GM21381 (cell line): ENCODE measurements around the gene CCDC60.

Source experiments
- ATAC-seq: cut with Tn5 transposase; IDR thresholded peaks from one replicate; pipeline ENCODE4 v1.9.1; 2021; ENCODE audit warnings: mild to moderate bottlenecking, moderate library complexity; ENCODE audit not compliant: unreplicated experiment

CCDC60 gene

DNA sequence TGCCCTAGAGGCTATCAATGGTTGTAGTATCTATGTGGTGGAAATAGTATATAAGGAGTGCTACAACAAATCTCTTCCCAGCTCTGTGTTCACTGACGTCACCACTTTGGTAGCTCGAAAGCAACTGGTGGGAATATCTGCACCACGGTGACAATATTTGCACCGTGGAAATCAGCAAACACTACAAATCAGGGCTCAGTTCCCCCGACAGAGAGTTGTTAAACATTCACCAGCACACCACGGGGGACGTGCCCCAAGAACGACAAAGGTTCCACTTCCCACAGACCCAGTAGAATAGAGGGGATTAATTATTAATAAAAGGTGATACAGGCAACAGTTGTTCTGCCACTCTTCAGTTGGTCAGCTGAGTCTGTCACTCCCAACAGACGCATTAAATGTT, 98.4 kb downstream of the CCDC60 start:
- ATAC-seq = no peak

DNA sequence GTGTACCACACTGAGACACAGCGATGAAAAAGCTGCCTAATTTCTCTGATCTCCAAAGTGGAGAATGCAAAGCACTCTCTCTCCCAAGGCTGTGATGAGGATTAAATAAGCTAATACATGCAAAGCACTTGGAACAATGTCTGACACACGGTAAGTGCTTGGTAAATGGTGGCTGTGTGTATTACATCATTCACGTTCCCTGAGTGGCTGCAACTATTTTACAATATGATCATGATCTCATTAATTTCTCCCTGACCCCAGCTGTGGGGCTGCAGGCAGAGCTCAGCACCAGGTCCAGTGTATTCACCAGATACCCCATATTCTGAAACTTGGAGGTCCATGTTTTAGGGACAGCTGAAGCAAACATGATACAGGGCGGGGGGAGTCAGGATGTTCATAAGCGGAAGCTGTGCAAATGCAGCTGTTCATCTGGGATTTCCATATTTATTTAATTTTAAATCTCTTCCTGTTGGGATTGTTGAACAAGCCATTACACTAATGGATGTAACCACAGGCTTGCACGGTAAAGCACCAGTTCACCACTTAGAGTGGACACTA, 106.4 kb downstream of the CCDC60 start:
- ATAC-seq = no peak

GRCh38 chr12:119444462-119445044, 110.0 kb downstream of the CCDC60 start:
- no peak for ATAC-seq

GRCh38 chr12:119446459-119446858, 111.9 kb downstream of the CCDC60 start:
- no peak for ATAC-seq

DNA sequence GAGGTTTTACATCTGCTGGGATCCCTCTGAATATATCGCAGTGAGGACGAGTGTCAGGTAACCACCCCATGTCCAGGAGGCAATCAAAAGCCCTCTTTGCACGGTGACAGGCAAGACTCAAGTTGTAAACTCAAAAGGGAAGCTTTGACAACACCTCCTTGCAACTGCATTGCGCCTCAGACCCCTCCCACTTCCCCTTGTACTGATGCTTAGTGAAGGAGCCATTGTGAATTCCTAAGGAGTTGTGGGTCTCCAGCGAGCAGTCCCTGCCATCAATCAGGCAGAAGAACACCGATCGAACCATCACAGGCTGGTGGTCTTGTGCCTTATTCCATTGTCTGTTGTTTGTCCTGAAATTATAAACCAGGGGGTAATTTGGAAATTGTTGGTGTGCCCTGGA, 112.6 kb downstream of the CCDC60 start:
- ATAC-seq = no peak

GRCh38 chr12:119447618-119448017, 113.1 kb downstream of the CCDC60 start:
- no peak for ATAC-seq

GRCh38 chr12:119448611-119449131, 114.1 kb downstream of the CCDC60 start:
- ATAC-seq = no peak

DNA sequence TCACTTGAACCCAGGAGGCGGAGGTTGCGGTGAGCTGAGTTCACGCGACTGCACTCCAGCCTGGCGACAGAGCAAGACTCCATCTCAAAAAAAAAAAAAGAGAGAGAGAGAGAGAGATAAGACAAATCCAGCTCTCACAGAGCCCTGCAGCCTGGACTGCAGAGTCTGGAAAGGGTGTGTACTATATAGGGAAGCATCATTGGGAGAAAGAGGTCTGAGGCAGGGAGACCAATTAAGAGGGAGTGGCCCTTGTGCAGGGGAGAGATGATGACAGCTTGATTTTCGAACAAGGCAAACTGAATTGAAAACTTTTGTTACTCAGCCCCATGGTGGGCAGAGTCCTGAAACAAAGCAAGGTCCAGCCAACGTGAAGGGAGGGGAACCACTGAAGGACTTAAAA, 116.2 kb downstream of the CCDC60 start:
- no peak for ATAC-seq

DNA sequence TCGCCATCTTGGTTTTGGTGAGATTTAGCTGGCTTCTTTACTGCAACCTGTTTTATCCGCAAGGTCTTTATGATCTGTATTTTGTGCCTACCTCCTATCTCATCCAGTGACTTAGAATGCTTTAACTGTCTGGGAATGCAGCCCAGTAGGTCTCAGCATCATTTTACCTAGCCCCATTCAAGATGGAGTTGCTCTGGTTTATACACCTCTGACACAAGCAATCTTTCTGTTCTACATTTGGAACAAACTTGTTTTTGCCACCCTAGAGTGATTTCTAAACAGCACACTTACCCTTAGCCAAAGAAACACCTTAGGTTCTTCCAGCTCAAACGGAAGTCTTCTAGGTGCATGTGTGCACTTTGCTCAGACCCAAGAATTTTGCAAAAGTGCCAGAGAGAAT, 122.3 kb downstream of the CCDC60 start:
- no peak for ATAC-seq

DNA sequence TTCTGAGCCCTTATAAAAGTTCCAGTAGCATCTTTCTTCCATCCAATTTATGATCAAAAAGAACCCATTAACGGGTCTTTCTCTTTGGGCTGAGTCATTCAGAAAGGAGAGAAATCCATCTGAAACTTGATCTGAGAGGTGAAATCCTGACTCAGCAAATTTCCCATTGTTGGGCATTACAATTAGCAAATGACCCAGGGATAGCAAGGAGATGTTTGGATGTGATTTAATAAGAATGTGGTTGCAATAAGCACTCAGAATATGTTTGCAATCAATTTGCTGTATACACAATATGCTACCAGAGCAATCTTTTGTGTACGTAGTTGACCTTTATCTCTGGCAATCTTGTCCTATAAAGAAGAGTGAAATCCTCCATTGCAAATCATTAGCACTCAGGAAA, 122.7 kb downstream of the CCDC60 start:
- ATAC-seq = no peak

DNA sequence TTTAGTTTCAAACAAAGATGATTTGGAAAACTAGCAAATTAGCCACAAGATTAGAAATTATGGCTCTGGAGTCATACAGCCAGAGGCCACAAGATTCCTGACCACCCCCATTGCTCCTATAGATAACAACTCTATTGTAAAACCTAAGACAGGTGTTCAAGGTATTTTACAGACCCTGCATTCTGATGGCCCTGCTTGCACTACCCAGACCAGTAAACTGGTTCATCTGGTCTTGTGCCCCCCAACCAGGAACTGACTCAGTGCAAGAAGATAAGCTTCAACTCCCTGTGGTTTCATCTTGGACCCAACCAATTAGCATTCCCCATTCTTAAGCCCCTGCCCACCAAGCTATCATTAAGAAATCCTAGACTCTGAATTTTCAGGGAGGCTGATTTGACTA, 125.0 kb downstream of the CCDC60 start:
- ATAC-seq = no peak

GRCh38 chr12:119460876-119461275, 126.3 kb downstream of the CCDC60 start:
- no peak for ATAC-seq

DNA sequence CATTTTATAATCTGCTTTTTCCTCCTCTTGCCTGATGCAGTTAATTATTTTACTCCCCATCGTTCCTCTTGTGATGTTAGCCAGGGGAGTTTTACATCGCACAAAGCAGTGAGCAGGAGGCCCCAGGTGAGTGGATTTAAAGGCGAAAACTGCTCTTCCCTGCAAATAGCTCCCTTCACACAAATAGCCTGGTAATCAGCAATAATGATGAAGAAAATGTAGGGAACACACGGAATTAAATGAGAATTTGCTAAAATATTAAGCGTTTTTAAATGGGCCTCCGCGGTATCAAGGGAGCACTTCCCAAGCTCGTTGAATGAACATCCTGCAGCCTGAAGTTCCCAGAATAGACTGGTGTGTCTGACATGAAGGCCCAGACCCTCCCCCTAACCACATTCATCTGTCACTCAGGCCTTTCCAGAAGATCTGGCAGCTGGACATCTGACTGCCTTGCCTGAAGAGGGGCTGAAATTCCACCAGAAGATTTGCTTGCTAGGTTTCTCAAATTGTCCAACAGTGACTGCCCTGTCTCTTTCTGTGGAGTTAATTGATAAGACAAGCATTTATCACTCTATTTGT, 127.2 kb downstream of the CCDC60 start:
- no peak for ATAC-seq

GRCh38 chr12:119463211-119463926, 128.8 kb downstream of the CCDC60 start:
- no peak for ATAC-seq

DNA sequence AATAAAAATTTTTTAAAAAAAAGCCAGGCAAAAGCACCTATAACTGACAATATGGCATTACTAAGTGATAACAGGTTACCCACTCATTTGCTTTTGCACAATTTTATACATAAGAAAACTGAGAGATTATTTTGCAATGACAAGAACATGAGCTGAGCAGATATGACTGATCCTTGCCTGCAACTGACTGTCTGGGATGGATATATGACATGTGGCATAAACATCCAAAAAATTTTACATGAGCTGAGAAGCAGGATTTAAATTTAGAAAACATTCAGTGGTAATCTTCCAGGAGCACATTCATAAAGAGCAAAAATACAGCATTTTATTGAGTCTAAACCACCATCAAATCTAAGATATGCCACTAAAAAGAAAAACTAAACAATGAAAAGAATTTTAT, 133.8 kb downstream of the CCDC60 start:
- no peak for ATAC-seq

DNA sequence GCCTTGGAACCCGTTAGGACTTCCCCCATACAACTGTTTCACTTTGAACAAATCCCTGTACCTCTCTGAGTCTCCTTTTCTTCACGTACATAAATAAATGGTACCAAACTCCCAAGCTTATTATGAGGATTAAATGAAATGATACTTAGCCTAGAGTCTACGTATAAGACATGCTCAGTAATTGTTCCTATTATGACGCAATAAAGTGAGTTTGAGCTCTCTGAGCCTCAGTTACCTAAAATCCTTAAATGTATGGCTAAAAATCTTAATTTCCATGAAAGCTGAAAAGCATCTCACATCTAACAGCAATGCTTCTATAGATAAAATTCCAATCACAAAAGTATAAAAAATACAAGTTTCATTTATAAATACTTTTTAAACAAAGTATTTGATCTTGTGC, 141.1 kb downstream of the CCDC60 start:
- ATAC-seq = no peak

GRCh38 chr12:119476951-119477350, 142.4 kb downstream of the CCDC60 start:
- ATAC-seq = no peak

DNA sequence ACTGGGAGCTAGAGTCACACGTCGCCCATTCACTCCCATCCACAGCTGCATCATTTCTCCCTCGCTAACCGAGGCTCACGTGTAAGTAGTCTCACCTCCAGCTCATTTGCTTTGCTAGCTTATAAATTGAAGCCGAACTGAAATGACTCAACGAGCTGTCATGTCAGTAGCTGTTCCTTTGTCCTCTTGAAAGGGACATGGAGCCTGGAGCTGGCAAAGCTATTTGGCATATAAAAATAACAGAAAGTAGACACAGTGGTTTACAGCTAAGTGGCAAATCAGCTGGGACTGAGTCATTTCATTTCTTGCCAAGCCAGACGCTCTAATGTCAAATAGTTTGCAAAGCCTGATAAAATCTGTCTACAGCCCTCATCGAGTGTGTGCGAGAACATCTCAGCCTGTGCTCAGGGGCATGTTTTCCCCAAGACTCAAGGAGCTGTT, 144.6 kb downstream of the CCDC60 start:
- ATAC-seq = no peak

- no peak for ATAC-seq
These were observed 146.0 kb downstream of the CCDC60 start for GRCh38 chr12:119480551-119480950.

- ATAC-seq = no peak
These were observed 152.1 kb downstream of the CCDC60 start for GRCh38 chr12:119486599-119487154.

DNA sequence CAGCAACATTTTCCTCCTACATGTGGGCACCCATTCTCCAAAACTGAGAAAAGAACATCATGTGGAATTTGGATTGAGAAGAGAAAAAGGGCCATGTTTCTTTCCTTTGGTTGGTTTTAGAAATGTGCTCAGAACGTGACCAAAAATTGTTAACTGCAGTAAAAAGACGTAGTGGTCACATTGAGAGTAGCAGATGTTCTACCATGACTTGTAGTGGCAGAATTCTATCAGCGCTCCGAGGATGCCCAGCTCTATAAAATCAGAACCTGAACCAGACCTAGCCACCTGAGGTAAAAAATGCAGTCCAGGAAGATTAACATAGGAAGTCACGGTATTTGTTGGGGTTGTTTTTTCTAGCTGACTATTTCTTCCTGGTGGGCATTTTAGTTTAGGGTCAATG, 157.3 kb downstream of the CCDC60 start:
- no peak for ATAC-seq

GRCh38 chr12:119500209-119500608, 165.7 kb downstream of the CCDC60 start:
- no peak for ATAC-seq
